SK-N-SH treated with all-trans-retinoic acid at 6 μM for 48 hours (cell line): Measurements from ENCODE around the gene RBM19.

Source experiments
- ATAC-seq: fragments of 200-7000 bp; cut with Tn5 transposase; 3 replicates; pipeline ENCODE4 v1.9.1; 2020; ENCODE audit warnings: mild to moderate bottlenecking, moderate library complexity
- ARNTL ChIP-seq: fragments of 450-650 bp; formaldehyde crosslinking; IDR thresholded peaks from 2 replicates; pipeline ENCODE4 v1.5.0; 2020; ENCODE audit warnings: low read depth, mild to moderate bottlenecking, moderate library complexity, borderline replicate concordance
- BACH2 ChIP-seq: fragments of 250-450 bp; sonication (Bioruptor Pico); IDR thresholded peaks from 2 replicates; pipeline ENCODE4 v1.9.0; 2021; ENCODE audit warnings: mild to moderate bottlenecking, borderline replicate concordance
- CREB5 ChIP-seq: fragments of 250-450 bp; sonication (Bioruptor Pico); IDR thresholded peaks from 2 replicates; pipeline ENCODE4 v1.5.1; 2020; ENCODE audit warnings: low read depth, mild to moderate bottlenecking, moderate library complexity
- CSDC2 ChIP-seq: fragments of 250-450 bp; sonication (Bioruptor Pico); IDR thresholded peaks from 2 replicates; pipeline ENCODE4 v1.5.0; 2020; ENCODE audit warnings: mild to moderate bottlenecking, moderate library complexity
- CSRNP3 ChIP-seq: fragments of 250-450 bp; sonication (Bioruptor Pico); IDR thresholded peaks from 2 replicates; pipeline ENCODE4 v1.5.1; 2021; ENCODE audit warnings: mild to moderate bottlenecking, moderate library complexity
- ESRRG ChIP-seq: fragments of 250-450 bp; sonication (Bioruptor Pico); IDR thresholded peaks from 2 replicates; pipeline ENCODE4 v1.6.1; 2021; ENCODE audit warnings: mild to moderate bottlenecking
- GLIS3 ChIP-seq: fragments of 250-450 bp; sonication (Bioruptor Pico); IDR thresholded peaks from 2 replicates; pipeline ENCODE4 v1.5.0; 2020; ENCODE audit warnings: mild to moderate bottlenecking, moderate library complexity
- ISL1 ChIP-seq: fragments of 250-450 bp; sonication (Bioruptor Pico); IDR thresholded peaks from 2 replicates; pipeline ENCODE4 v2.1.2; 2022; ENCODE audit warnings: mild to moderate bottlenecking, moderate library complexity
- OSR1 ChIP-seq: fragments of 250-450 bp; sonication (Bioruptor Pico); IDR thresholded peaks from 2 replicates; pipeline ENCODE4 v1.8.0; 2022; ENCODE audit warnings: moderate library complexity, mild to moderate bottlenecking, inconsistent platforms
- PATZ1 ChIP-seq: fragments of 250-450 bp; sonication (Bioruptor Pico); IDR thresholded peaks from 2 replicates; pipeline ENCODE4 v1.8.0; 2020; ENCODE audit warnings: mild to moderate bottlenecking, moderate library complexity, borderline replicate concordance
- SNAI2 ChIP-seq: fragments of 250-450 bp; sonication (Bioruptor Pico); IDR thresholded peaks from 2 replicates; pipeline ENCODE4 v1.5.0; 2020; ENCODE audit warnings: mild to moderate bottlenecking, moderate library complexity
- TOX ChIP-seq: fragments of 250-450 bp; sonication (Bioruptor Pico); IDR thresholded peaks from 2 replicates; pipeline ENCODE4 v1.8.0; 2021; ENCODE audit warnings: mild to moderate bottlenecking, moderate library complexity, borderline replicate concordance
- TSHZ2 ChIP-seq: fragments of 250-450 bp; sonication (Bioruptor Pico); IDR thresholded peaks from 2 replicates; pipeline ENCODE4 v1.5.0; 2020; ENCODE audit warnings: mild to moderate bottlenecking, moderate library complexity
- ZC3H10 ChIP-seq: fragments of 250-450 bp; sonication (Bioruptor Pico); IDR thresholded peaks from 2 replicates; pipeline ENCODE4 v1.5.1; 2021; ENCODE audit warnings: mild to moderate bottlenecking, moderate library complexity
- ZFP30 ChIP-seq: fragments of 450-650 bp; formaldehyde crosslinking; IDR thresholded peaks from 2 replicates; pipeline ENCODE4 v1.5.0; 2022; ENCODE audit warnings: mild to moderate bottlenecking, moderate library complexity
- ZNF565 ChIP-seq: fragments of 450-650 bp; formaldehyde crosslinking; conservative IDR thresholded peaks from 2 replicates; pipeline ENCODE4 v1.5.0; 2020; ENCODE audit warnings: low read depth, mild to moderate bottlenecking, moderate library complexity
- ZNF8 ChIP-seq: fragments of 450-650 bp; formaldehyde crosslinking; IDR thresholded peaks from 2 replicates; pipeline ENCODE4 v1.5.0; 2020; ENCODE audit warnings: mild to moderate bottlenecking, moderate library complexity

The RBM19 gene

GRCh38 chr12:113988976-113989375 lies 22.9 kb upstream of the RBM19 start (continued):
- TF ChIP-seq OSR1 (CRISPR knock-in tag) = no peak
- TF ChIP-seq ZNF8 (CRISPR knock-in tag) = no peak
- TF ChIP-seq BACH2 (CRISPR knock-in tag) = no peak
- TF ChIP-seq ESRRG = no peak
- TF ChIP-seq TOX (CRISPR knock-in tag) = no peak
- no peak for TF ChIP-seq ZC3H10 (CRISPR knock-in tag)
- TF ChIP-seq ZNF565 = no peak
- TF ChIP-seq ARNTL (CRISPR knock-in tag) = no peak

- no peak for ATAC-seq
- TF ChIP-seq PATZ1 (CRISPR knock-in tag) = no peak
- no peak for TF ChIP-seq CSRNP3 (CRISPR knock-in tag)
- no peak for TF ChIP-seq ISL1
- no peak for TF ChIP-seq OSR1 (CRISPR knock-in tag)
- TF ChIP-seq ZFP30 = no peak
- no peak for TF ChIP-seq TSHZ2 (CRISPR knock-in tag)
- TF ChIP-seq CSDC2 (CRISPR knock-in tag) = no peak
- TF ChIP-seq, all 23 proteins: peak for 0
Measured at GRCh38 chr12:113988064-113988451, 21.9 kb upstream of the RBM19 start.

- no peak for ATAC-seq
- TF ChIP-seq OSR1 (CRISPR knock-in tag) = no peak
- TF ChIP-seq ARNTL (CRISPR knock-in tag) = no peak
- no peak for TF ChIP-seq CSDC2 (CRISPR knock-in tag)
- no peak for TF ChIP-seq CREB5 (CRISPR knock-in tag)
- no peak for TF ChIP-seq ESRRG
- no peak for TF ChIP-seq SNAI2 (CRISPR knock-in tag)
- TF ChIP-seq TOX (CRISPR knock-in tag) = no peak
- TF ChIP-seq ZNF8 (CRISPR knock-in tag) = no peak
- no peak for TF ChIP-seq ZNF565
- TF ChIP-seq, all 23 proteins: peak for 0
Measured at GRCh38 chr12:113987261-113988063, 21.3 kb upstream of the RBM19 start.

GRCh38 chr12:113984464-113984863 lies 18.3 kb upstream of the RBM19 start:
- TF ChIP-seq ESRRG (no peak), SNAI2 (CRISPR knock-in tag) (no peak), BACH2 (CRISPR knock-in tag) (no peak), TOX (CRISPR knock-in tag) (no peak), CSDC2 (CRISPR knock-in tag) (no peak), GLIS3 (no peak), ARNTL (CRISPR knock-in tag) (no peak), ZC3H10 (CRISPR knock-in tag) (no peak)
- no peak for ATAC-seq
